Measurements from ENCODE around the gene FRY.

- TF ChIP-seq USF1 (CRISPR knock-in tag; IDR thresholded peaks at IDR 0.05) (no peak), JUN (CRISPR knock-in tag; IDR thresholded peaks at IDR 0.05) (no peak), NFYB (CRISPR knock-in tag; conservative IDR thresholded peaks at IDR 0.05; ENCODE audit: low read depth) (no peak), TP53 (CRISPR knock-in tag; IDR thresholded peaks at IDR 0.05) (no peak), NR2C2 (CRISPR knock-in tag; IDR thresholded peaks at IDR 0.05) (no peak)
- TF ChIP-seq, protein P1, sequence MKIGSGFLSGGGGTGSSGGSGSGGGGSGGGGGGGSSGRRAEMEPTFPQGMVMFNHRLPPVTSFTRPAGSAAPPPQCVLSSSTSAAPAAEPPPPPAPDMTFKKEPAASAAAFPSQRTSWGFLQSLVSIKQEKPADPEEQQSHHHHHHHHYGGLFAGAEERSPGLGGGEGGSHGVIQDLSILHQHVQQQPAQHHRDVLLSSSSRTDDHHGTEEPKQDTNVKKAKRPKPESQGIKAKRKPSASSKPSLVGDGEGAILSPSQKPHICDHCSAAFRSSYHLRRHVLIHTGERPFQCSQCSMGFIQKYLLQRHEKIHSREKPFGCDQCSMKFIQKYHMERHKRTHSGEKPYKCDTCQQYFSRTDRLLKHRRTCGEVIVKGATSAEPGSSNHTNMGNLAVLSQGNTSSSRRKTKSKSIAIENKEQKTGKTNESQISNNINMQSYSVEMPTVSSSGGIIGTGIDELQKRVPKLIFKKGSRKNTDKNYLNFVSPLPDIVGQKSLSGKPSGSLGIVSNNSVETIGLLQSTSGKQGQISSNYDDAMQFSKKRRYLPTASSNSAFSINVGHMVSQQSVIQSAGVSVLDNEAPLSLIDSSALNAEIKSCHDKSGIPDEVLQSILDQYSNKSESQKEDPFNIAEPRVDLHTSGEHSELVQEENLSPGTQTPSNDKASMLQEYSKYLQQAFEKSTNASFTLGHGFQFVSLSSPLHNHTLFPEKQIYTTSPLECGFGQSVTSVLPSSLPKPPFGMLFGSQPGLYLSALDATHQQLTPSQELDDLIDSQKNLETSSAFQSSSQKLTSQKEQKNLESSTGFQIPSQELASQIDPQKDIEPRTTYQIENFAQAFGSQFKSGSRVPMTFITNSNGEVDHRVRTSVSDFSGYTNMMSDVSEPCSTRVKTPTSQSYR (CRISPR knock-in tag; IDR thresholded peaks at IDR 0.05): no peak
- TF ChIP-seq, protein P2, sequence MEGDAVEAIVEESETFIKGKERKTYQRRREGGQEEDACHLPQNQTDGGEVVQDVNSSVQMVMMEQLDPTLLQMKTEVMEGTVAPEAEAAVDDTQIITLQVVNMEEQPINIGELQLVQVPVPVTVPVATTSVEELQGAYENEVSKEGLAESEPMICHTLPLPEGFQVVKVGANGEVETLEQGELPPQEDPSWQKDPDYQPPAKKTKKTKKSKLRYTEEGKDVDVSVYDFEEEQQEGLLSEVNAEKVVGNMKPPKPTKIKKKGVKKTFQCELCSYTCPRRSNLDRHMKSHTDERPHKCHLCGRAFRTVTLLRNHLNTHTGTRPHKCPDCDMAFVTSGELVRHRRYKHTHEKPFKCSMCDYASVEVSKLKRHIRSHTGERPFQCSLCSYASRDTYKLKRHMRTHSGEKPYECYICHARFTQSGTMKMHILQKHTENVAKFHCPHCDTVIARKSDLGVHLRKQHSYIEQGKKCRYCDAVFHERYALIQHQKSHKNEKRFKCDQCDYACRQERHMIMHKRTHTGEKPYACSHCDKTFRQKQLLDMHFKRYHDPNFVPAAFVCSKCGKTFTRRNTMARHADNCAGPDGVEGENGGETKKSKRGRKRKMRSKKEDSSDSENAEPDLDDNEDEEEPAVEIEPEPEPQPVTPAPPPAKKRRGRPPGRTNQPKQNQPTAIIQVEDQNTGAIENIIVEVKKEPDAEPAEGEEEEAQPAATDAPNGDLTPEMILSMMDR (IDR thresholded peaks at IDR 0.05): no peak
- TF ChIP-seq, protein P3, sequence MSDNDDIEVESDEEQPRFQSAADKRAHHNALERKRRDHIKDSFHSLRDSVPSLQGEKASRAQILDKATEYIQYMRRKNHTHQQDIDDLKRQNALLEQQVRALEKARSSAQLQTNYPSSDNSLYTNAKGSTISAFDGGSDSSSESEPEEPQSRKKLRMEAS (CRISPR knock-in tag; IDR thresholded peaks at IDR 0.05): no peak
- TF ChIP-seq, protein P4, sequence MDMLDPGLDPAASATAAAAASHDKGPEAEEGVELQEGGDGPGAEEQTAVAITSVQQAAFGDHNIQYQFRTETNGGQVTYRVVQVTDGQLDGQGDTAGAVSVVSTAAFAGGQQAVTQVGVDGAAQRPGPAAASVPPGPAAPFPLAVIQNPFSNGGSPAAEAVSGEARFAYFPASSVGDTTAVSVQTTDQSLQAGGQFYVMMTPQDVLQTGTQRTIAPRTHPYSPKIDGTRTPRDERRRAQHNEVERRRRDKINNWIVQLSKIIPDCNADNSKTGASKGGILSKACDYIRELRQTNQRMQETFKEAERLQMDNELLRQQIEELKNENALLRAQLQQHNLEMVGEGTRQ (CRISPR knock-in tag; IDR thresholded peaks at IDR 0.05): no peak
Observed at GRCh38 chr13:31997641-31998040, 33.9 kb upstream of the FRY start.

Data from WTC11 (cell line).